PFSK-1 (cell line): ENCODE results near the gene RFT1.

Source experiments
- FOXP2 ChIP-seq: optimal IDR thresholded peaks from 2 replicates; pipeline ENCODE3; 2011; ENCODE audit warnings: borderline replicate concordance, control low read depth, inconsistent platforms; ENCODE audit not compliant: insufficient read depth; ENCODE audit errors: extremely low read length, extremely low read depth
- POLR2AphosphoS5 ChIP-seq: IDR thresholded peaks from 2 replicates; pipeline ENCODE4 v1.6.1; 2012; ENCODE audit warnings: low read depth, mild to moderate bottlenecking, control low read depth, low read length, moderate library complexity
- REST ChIP-seq, 2 experiments: IDR thresholded peaks; 2 replicates each; pipeline versions ENCODE4 v1.6.1 to v1.8.0; 2011 to 2012; ENCODE audit warnings: low read depth in 2 of 2, low read length in 2 of 2, control low read depth in 1 of 2, inconsistent platforms in 1 of 2, mild to moderate bottlenecking in 1 of 2, moderate library complexity in 1 of 2; ENCODE audit not compliant: insufficient read depth in 1 of 2
- TAF1 ChIP-seq: IDR thresholded peaks from 2 replicates; pipeline ENCODE4 v1.6.1; 2012; ENCODE audit warnings: low read length, control low read depth, borderline replicate concordance; ENCODE audit not compliant: insufficient read depth

- TF ChIP-seq FOXP2 = no peak
- TF ChIP-seq TAF1 = no peak
- TF ChIP-seq REST (IDR thresholded peaks at IDR 0.05; ENCODE audit: insufficient read depth in 1 of 2, low read depth in 2 of 2, low read length in 2 of 2) = no peak
- no peak for TF ChIP-seq POLR2AphosphoS5
Observed at GRCh38 chr3:53149699-53150098, 19.5 kb upstream of the RFT1 start.
